Uterus (tissue), 4 donors: ENCODE results near the gene B3GNT2. TPM values are rescaled to one million over a fixed set of nuclear protein-coding genes. Genes with fewer than 3 reads are reported as not detected.

Experiments used
- DNase-seq, 2 donors: peaks; one replicate each; pipeline ENCODE4 v3.0.0-alpha.2; 2019 to 2020
- H3K27ac ChIP-seq, 2 donors: fragments of 200-600 bp; sonication (generic); 1 replicate in 1 of 2; 2 replicates in 1 of 2; pipeline ENCODE4 v1.5.1; 2016 to 2018
- H3K27me3 ChIP-seq, 2 donors: fragments of 200-600 bp; sonication (generic); one replicate each; pipeline ENCODE4 v1.5.1; 2018 to 2019; ENCODE audit warnings: control low read depth in 1 of 2
- H3K36me3 ChIP-seq, 2 donors: fragments of 200-600 bp; sonication (generic); one replicate each; pipeline ENCODE4 v1.5.1; 2019; ENCODE audit warnings: control low read depth in 1 of 2
- H3K4me1 ChIP-seq, 2 donors: fragments of 200-600 bp; sonication (generic); one replicate each; pipeline ENCODE4 v1.5.1; 2018 to 2019; ENCODE audit warnings: control low read depth in 1 of 2
- H3K4me3 ChIP-seq, 2 donors: fragments of 200-600 bp; sonication (generic); 1 replicate in 1 of 2; 2 replicates in 1 of 2; pipeline ENCODE4 v1.5.1; 2018 to 2019; ENCODE audit warnings: mild to moderate bottlenecking in 1 of 2
- H3K9me3 ChIP-seq, 2 donors: fragments of 200-600 bp; sonication (generic); one replicate each; pipeline ENCODE4 v1.5.1; 2019; ENCODE audit warnings: control low read depth in 1 of 2
- POLR2A ChIP-seq, 2 donors: fragments of 450-650 bp; IDR thresholded peaks; one replicate each; pipeline ENCODE4 v1.6.1; 2016; ENCODE audit warnings: antibody characterized with exemption in 2 of 2, mild to moderate bottlenecking in 1 of 2, moderate library complexity in 1 of 2
- intact Hi-C: fragments of 100-400 bp; cut with DNase I; formaldehyde crosslinking; loops from one replicate; pipeline ENCODE4 v1.15.1; 2023; ENCODE audit warnings: low total_unique reads
- total RNA-seq, 4 donors: library from RNA; depleted of rRNA in 3 of 4; stranded (reverse); fragments of >200 nt in 3 of 4; gene quantifications; one replicate each; pipeline versions ENCODE4 v1.1.0 to v1.2.4, GENCODE V29; 2014 to 2023
- TF ChIP-seq, protein P1 (sequence below), 4 experiments: fragments of 200-600 bp in 2 of 4; fragments of 450-650 bp in 2 of 4; sonication (generic) in 2 of 4; IDR thresholded peaks; one replicate each; pipeline ENCODE4 v1.5.1; 2016 to 2019; ENCODE audit warnings: antibody characterized with exemption in 4 of 4, mild to moderate bottlenecking in 2 of 4, moderate library complexity in 1 of 4
- donor health status: DM: yes; HTN: yes; CAD: no.

The B3GNT2 gene
- total RNA-seq, 4 donors from 2014 or later, result 15.9 to 42.4 (median 25.5) TPM

- TF ChIP-seq, protein P1, sequence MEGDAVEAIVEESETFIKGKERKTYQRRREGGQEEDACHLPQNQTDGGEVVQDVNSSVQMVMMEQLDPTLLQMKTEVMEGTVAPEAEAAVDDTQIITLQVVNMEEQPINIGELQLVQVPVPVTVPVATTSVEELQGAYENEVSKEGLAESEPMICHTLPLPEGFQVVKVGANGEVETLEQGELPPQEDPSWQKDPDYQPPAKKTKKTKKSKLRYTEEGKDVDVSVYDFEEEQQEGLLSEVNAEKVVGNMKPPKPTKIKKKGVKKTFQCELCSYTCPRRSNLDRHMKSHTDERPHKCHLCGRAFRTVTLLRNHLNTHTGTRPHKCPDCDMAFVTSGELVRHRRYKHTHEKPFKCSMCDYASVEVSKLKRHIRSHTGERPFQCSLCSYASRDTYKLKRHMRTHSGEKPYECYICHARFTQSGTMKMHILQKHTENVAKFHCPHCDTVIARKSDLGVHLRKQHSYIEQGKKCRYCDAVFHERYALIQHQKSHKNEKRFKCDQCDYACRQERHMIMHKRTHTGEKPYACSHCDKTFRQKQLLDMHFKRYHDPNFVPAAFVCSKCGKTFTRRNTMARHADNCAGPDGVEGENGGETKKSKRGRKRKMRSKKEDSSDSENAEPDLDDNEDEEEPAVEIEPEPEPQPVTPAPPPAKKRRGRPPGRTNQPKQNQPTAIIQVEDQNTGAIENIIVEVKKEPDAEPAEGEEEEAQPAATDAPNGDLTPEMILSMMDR (IDR thresholded peaks at IDR 0.05), result no peak
- no peak for TF ChIP-seq POLR2A (IDR thresholded peaks at IDR 0.05)
- no peak for DNase-seq
- H3K4me1 ChIP-seq, result peaks cover 6 to 8% of the 10 kb centered on the region in 2 donors
- no peaks in the 10 kb centered on the region for H3K36me3 ChIP-seq
- no peaks in the 10 kb centered on the region for H3K27me3 ChIP-seq
- H3K9me3 ChIP-seq, result no peaks in the 10 kb centered on the region
- H3K27ac ChIP-seq, result peak overlapping the region in 1 of 2 donors; percentile 5
- no peak overlapping the region for H3K4me3 ChIP-seq
- intact Hi-C loops, result no loop called here
Observed at GRCh38 chr2:62221141-62221540, 25.2 kb downstream of the B3GNT2 start.

DNA sequence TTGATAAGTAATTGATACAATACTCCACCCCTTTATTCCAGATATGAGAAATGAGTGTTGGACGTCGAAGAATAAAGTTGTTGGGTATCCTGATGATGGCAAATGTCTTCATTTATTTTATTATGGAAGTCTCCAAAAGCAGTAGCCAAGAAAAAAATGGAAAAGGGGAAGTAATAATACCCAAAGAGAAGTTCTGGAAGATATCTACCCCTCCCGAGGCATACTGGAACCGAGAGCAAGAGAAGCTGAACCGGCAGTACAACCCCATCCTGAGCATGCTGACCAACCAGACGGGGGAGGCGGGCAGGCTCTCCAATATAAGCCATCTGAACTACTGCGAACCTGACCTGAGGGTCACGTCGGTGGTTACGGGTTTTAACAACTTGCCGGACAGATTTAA is 26.3 kb downstream of the B3GNT2 start:
- Histone ChIP-seq H3K27me3 (no peaks in the 10 kb centered on the region), H3K27ac (no peak overlapping the region), H3K4me3 (no peak overlapping the region), H3K4me1 (peaks cover 2 to 3% of the 10 kb centered on the region in 2 donors), H3K9me3 (no peaks in the 10 kb centered on the region), H3K36me3 (no peaks in the 10 kb centered on the region)
- intact Hi-C loops, result no loop called here
- DNase-seq, result no peak
- TF ChIP-seq, protein P1 (IDR thresholded peaks at IDR 0.05), result no peak
- TF ChIP-seq POLR2A (IDR thresholded peaks at IDR 0.05), result no peak

- Histone ChIP-seq H3K36me3 (no peaks in the 10 kb centered on the region), H3K27me3 (no peaks in the 10 kb centered on the region), H3K27ac (no peak overlapping the region), H3K9me3 (no peaks in the 10 kb centered on the region), H3K4me1 (no peaks in the 10 kb centered on the region), H3K4me3 (no peak overlapping the region)
- no peak for TF ChIP-seq POLR2A (IDR thresholded peaks at IDR 0.05)
- TF ChIP-seq, protein P1 (IDR thresholded peaks at IDR 0.05), result no peak
- DNase-seq, result no peak
- intact Hi-C loops, result no loop called here
Observed at GRCh38 chr2:62222674-62223073, 26.8 kb downstream of the B3GNT2 start.

- Histone ChIP-seq H3K9me3 (no peaks in the 10 kb centered on the region), H3K4me3 (no peak overlapping the region), H3K4me1 (no peaks in the 10 kb centered on the region), H3K36me3 (no peaks in the 10 kb centered on the region), H3K27ac (no peak overlapping the region), H3K27me3 (no peaks in the 10 kb centered on the region)
- intact Hi-C loops, result no loop called here
- no peak for TF ChIP-seq POLR2A (IDR thresholded peaks at IDR 0.05)
- TF ChIP-seq, protein P1 (IDR thresholded peaks at IDR 0.05), result no peak
- no peak for DNase-seq
Observed at GRCh38 chr2:62224976-62225375, 29.1 kb downstream of the B3GNT2 start.

GRCh38 chr2:62227386-62228075 is 31.6 kb downstream of the B3GNT2 start:
- DNase-seq, result no peak
- no peaks in the 10 kb centered on the region for H3K9me3 ChIP-seq
- intact Hi-C loops, result no loop called here
- no peaks in the 10 kb centered on the region for H3K36me3 ChIP-seq
- H3K27me3 ChIP-seq, result no peaks in the 10 kb centered on the region
- TF ChIP-seq, protein P1 (IDR thresholded peaks at IDR 0.05), result no peak
- no peak for TF ChIP-seq POLR2A (IDR thresholded peaks at IDR 0.05)
- no peak overlapping the region for H3K27ac ChIP-seq
- no peak overlapping the region for H3K4me3 ChIP-seq
- H3K4me1 ChIP-seq, result peaks cover 0 to 5% of the 10 kb centered on the region in 2 donors
